Bone marrow (tissue), 2 donors: ENCODE results near the gene PHRF1.
"Not testable (repeated sequence)": the region's sequence is repeated elsewhere in the genome, so short reads cannot be mapped to it uniquely, and the experiment has no call there.

ENCODE experiments used
- DNase-seq, 2 donors: peaks; one replicate each; lab custom pipeline; 2025; lab: John Stamatoyannopoulos, UW

The PHRF1 gene

DNA sequence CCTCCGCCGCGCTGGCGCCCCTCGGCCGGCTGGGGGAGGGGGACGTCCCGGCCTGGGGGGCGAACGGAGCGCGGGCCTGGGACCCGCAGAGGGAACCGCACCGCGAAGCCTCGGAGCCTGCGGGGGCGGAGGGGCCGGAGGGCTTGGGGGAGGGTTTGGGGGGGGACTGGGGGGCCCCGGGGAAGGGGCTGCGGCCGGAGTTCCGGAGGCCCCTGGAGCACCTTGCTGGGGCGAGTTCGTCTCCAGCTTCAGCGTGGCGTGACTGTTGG is 51.0 kb downstream of the PHRF1 start:
- no peak for DNase-seq

DNA sequence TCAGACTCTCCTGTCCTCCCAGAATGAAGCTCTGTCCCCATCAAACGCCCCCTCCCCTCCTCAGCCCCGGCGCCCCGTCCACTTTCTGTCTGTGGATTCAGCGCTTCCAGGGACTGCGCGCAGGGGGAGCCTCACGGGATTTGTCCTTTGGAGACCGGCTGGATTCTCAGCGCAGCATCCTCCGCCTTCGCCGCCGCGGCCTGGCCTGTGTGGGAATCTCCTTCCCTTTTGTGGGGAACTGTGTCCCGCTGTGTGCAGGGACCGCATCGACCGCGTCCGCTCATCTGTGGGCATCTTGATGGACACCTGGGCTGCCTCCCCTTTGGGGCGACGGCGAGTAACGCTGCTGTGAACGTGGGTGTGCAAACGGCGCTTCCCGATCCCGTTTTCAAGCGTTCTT is 51.8 kb downstream of the PHRF1 start:
- no peak for DNase-seq

DNA sequence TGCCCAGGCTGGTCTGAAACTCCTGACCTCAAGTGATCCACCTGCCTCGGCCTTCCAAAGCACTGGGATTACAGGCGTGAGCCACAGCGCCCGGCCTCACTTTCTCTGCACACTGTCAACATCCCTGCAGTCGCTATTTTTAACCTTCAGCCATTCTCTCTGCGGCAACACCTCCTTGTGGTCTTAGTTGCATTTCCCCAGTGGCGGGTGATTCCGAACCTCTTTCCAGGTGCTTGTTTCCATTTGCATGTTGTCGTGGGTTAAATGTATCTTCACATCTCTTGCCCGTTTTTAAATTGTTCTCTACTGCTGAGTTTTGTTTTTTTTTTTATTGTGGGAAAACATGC is 52.9 kb downstream of the PHRF1 start:
- no peak for DNase-seq

DNA sequence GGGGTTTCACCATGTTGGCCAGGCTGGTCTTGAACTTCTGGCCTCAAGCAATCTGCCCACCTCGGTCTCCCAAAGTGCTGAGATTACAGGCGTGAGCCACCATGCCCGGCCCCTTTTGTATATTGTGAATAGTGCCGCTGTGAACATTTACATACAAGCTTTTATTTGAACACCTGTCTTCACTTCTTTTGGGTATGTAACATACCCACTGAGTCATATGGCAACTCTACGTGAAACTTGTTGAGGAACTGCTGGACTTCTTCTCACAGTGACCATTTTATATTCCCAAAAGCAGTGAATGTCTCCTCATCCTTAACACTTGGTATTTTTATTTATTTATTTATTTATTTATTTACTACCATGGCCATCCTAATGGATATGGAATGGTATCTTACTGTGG is 54.6 kb downstream of the PHRF1 start:
- DNase-seq = no peak

DNA sequence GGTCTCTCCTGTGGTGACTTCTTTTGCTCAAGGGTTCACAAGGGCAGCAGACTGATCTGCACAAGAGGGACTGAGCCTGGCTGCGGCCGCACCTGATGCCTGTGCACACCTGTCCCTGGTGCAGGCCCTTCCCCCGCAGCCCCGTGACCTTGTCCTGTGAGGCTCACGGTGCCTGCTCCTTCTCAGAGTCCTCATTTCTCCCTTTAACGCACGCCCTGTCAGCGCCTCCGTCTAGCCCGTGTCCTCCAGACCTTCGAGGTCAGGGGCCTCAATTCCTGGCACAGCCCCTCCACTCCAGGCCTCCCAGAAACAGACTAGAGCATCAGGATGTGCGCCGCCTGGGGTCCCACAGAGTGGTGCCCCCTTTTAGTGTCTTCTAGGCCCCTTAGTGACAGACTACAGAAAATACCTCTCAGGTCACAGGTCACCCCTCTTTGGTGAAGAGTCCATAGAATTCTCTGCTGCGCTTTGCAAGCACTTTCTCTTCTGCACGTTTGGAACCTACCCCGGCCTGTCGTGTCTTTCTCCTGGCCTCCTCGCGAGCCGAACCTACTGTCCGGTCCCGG is 59.8 kb downstream of the PHRF1 start:
- no peak for DNase-seq

DNA sequence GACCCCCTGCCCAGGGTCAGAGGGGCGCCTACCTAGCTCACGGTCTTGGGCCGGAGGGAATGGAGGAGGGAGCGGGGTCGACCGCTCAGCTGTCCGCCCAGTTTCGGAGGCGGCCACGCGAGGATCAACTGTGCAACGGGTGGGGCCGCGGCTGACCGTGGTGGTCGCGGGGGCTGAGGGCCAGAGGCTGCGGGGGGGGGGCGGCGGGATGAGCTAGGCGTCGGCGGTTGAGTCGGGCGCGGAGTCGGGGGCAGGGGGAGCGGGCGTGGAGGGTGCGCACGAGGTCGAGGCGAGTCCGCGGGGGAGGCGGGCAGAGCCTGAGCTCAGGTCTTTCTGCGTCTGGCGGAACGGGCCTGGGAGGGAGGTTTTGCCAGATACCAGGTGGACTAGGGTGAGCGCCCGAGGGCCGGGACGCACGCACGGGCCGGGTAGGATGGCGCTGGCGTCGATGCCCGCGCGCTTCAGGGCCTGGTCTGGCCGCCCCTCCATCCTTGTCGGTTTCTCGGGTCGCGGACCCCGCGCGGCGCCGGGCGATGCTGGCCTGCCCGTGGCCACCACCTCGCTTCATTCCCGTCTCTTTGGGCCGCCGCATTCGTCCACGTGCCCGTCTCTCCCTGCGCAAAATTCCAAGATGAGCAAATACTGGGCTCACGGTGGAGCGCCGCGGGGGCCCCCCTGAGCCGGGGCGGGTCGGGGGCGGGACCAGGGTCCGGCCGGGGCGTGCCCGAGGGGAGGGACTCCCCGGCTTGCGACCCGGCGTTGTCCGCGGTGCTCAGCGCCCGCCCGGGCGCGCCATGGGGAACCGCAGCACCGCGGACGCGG is 60.5 kb downstream of the PHRF1 start, which contains the start of gene DRD4:
Gene DRD4, plus strand, starts transcription at position 759 of the 822 bp plus-strand sequence. Its CDS starts 36 bp downstream, at position 795.
- no peak for DNase-seq

DNA sequence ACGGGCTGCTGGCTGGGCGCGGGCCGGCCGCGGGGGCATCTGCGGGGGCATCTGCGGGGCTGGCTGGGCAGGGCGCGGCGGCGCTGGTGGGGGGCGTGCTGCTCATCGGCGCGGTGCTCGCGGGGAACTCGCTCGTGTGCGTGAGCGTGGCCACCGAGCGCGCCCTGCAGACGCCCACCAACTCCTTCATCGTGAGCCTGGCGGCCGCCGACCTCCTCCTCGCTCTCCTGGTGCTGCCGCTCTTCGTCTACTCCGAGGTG is 61.0 kb downstream of the PHRF1 start:
- no peak for DNase-seq

DNA sequence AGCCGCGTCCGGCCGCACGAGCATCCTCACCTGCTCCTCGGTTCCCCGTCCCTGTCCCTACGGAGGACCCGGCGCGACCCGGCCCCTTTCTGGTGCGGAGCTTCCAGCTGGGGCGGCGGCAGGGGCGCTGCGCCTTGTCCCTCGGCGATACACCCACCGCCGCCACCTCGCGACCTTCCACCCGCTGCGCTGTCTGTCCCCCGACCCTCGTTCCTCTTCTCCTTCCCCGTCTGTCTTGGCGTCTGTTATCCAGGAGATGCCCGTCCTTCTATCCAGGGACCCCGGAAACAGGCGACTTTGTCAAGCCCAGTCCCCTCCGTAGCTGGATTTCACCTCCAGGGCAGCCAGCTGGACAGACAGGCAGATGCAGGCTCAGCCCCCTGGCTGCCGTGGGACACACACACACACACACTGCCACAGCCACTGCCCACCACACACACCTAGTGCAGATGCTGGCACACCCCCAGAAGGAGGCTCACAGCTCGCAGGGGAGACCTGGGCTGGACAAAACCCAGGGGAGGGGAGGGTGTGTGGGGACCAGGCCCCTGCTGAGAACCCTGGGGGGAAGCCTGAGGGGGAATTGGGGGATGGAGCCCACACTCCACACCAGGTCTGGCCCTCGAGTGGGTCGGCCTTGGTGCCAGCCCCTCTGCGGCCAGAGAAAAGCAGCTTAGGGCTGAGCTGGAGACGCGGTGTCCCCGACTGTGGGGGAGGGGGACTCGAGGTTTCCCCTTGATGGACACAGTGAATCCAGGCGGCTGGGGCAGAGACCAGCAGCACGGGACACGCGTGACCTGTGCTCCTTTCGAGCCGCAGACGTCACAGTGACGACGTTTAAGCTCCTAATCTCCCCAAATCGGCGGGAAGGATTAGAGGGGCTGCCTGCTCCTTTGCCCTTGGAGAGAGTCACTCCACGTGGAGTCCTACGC is 61.6 kb downstream of the PHRF1 start:
- DNase-seq = no peak

DNA sequence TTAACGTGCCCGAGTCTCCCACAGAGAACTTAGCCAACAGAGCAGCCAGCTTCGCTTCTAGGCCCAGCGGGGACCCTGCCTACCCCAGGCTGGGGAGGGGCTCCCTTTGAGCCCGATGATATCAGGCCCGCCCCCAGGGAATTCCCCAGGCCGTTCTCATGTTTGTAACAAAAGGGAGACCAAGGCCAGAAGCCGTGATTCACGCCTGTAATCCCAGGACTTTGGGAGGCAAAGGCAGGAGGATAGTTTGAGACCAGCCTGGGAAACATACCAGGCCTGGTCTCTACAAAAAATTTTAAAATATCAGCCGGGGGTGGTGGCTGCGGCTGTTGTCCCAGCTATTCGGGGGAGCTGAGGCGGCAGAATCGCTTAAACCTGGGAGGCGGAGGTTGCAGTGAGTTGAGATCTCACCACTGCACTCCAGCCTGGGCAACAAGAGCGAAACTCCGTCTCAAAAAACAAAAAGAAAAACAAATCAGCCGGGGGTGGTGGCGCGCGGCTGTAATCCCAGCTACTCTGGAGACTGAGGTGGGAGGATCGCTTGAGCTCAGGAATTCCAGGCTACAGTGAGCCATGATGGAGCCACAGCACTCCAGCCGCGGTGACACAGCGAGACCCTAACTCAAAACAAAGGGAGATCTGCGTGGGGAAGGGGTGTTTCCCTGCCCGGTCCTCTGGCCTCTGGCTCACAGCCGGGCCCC is 62.5 kb downstream of the PHRF1 start:
- DNase-seq = no peak

DNA sequence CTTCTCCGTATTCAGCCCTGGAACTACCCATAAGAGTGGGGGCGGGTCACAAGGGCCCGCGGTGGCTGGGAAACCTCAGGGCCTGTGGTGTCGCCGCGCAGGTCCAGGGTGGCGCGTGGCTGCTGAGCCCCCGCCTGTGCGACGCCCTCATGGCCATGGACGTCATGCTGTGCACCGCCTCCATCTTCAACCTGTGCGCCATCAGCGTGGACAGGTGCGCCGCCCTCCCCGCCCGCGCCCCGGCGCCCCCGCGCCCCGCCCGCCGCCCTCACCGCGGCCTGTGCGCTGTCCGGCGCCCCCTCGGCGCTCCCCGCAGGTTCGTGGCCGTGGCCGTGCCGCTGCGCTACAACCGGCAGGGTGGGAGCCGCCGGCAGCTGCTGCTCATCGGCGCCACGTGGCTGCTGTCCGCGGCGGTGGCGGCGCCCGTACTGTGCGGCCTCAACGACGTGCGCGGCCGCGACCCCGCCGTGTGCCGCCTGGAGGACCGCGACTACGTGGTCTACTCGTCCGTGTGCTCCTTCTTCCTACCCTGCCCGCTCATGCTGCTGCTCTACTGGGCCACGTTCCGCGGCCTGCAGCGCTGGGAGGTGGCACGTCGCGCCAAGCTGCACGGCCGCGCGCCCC is 63.2 kb downstream of the PHRF1 start:
- no peak for DNase-seq

DNA sequence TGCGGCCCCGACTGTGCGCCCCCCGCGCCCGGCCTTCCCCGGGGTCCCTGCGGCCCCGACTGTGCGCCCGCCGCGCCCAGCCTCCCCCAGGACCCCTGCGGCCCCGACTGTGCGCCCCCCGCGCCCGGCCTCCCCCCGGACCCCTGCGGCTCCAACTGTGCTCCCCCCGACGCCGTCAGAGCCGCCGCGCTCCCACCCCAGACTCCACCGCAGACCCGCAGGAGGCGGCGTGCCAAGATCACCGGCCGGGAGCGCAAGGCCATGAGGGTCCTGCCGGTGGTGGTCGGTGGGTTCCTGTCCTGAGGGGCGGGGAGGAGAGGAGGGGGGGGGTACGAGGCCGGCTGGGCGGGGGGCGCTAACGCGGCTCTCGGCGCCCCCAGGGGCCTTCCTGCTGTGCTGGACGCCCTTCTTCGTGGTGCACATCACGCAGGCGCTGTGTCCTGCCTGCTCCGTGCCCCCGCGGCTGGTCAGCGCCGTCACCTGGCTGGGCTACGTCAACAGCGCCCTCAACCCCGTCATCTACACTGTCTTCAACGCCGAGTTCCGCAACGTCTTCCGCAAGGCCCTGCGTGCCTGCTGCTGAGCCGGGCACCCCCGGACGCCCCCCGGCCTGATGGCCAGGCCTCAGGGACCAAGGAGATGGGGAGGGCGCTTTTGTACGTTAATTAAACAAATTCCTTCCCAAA is 63.9 kb downstream of the PHRF1 start:
- no peak for DNase-seq

DNA sequence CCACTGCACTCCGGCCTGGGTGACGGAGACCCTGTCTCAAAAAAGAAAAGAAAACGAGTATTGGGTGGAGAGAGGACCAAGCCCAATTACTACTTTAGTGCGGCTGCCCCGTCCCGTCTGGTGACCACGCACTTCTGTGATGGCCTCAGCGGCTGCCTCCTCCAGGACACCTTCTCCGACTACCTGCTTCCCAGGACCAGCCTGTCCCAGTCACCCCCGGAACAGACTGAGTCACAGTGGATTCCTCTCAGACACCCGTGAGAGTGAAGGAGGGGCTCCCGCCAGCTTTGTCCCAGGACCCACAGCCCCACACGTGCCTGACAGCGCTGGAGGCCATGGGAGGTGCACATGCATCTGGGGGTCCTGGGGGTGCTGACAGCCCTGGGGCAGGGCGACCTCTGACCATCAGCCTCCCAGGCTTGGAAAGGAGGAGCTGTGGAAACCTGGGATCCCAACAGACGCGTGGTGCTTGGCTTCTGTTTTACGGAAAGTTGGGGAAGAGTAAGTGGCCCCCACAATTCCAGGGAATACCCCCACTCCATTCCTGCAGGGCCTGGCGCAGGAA is 65.6 kb downstream of the PHRF1 start:
- no peak for DNase-seq

DNA sequence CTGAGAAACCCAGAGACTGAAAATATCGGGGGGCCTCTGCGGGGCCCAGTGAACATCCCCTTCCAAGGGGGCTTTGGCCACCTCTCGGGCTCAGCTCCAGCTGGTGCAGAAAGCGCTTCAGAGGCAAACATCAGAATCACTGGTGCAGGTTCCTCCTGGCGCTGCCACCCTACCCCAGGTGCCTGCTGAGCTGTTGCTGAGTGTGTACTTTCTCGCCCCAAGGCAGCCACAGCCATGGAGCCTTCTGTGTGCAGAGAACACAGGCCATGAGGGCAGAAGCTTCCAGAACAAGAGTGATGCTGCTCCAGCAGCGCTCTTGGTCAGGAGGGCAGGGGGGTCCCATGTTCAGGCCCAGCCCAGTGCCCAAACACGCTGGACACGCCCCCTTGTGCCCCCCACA is 67.1 kb downstream of the PHRF1 start:
- DNase-seq = no peak

DNA sequence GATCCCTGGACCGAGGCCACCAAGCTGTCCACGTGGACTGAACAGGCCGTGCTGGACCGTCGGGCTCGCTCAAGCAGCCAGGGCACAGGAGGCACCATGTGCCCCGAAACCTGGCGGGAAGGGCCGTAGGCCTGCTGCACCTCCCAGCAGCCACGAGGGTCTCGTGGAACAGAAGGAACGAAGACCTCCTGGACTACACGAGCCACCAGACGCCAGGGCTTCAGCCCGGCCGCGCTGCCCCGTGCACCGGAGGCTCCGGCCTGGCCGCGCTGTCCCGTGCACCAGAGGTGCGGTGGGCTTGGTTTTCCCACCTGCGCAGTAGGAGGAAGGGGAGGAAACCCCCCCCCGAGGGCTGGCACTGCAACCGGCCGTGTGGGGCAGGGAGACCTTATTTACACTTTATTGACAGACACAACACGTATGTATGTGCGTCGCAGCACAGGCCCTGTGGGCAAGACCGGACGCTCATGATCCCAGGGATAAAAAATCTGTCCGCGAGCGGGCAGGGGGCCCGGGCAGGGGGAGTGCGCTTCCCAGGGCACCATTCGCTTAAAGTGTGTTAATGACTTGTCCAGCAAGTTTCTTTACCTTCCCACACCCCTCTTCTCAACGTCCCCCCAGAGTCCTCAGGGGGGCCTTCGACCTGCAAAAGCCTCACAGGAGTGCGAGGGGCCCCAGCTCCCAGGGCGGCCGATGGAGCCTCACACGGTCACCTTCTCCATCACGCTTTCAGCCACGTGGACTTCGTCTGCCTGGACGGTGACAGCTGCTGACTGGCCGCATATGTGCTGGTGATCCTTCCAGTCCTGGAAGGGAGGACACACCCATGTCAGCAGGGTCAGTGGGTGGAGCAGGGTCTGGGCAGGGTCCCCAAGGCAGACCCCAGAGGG is 67.8 kb downstream of the PHRF1 start:
- no peak for DNase-seq

DNA sequence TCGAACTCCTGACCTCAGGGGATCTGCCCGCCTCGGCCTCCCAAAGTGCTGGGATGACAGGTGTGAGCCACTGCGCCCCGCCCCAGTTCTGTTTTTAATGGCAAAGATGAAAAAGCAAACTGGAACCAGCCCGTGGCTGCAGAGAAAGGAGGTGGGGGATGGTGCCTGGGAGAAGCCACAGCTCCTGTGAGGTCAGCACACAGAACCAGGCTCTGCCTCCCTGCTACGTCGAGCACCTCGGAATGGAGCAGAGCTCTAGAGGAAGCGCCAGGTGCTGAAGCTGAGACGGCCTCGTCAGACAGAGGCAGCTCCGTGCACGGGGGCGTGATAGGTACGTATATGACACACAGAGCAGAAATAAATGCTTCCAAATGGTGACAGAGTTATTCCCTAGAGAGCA is 69.3 kb downstream of the PHRF1 start:
- DNase-seq = no peak

DNA sequence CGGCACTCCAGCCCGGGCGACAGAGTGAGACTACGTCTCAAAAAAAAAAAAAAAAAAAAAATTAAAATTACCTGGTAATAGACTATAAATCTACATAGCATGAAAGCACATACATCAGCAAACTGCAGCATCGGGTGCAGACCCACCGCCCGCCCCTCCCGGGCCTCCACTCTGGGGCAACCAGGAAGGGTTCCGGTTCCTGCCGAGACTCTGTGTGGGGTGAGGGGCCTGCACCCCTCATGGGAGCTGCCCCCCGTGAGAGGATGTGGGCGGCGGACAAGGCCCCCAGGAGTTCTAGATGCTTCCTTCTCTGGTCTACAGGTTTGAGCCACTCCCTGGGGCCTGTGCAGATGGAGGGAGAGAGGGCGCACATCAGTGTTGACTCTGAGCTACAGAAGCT is 69.9 kb downstream of the PHRF1 start:
- DNase-seq = no peak

DNA sequence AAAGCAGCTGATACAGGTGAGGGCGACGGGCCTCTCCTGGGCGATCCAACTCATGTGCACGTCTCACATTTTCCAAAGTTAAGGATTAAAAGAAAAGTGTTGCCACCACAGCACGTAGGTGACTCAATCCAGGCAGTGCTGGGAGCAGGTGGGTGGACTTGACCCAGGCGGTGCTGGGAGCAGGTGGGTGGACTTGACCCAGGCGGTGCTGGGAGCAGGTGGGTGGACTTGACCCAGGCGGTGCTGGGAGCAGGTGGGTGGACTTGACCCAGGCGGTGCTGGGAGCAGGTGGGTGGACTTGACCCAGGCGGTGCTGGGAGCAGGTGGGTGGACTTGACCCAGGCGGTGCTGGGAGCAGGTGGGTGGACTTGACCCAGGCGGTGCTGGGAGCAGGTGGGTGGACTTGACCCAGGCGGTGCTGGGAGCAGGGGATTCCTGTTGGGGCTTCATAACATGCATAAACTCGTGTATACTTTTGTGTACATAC is 71.4 kb downstream of the PHRF1 start:
- DNase-seq = not testable (repeated sequence)

DNA sequence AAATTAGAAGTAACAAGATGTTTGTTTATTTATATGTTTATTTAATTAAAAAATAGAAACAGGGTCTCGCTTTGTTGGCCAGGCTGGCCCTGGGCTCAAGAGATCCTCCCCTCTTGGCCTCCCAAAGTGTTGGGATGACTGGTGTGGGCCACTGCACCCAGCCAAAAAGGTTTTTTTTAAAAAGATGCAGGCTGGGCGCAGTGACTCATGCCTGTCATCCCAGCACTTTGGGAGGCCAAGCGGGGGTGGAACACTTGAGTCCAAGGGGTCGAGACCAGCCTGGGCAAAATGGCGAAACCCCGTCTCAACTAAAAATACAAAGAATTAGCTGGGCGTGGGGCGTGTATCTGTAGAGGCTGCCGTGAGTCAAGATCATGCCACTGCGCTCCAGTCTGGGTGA is 74.2 kb downstream of the PHRF1 start:
- no peak for DNase-seq

DNA sequence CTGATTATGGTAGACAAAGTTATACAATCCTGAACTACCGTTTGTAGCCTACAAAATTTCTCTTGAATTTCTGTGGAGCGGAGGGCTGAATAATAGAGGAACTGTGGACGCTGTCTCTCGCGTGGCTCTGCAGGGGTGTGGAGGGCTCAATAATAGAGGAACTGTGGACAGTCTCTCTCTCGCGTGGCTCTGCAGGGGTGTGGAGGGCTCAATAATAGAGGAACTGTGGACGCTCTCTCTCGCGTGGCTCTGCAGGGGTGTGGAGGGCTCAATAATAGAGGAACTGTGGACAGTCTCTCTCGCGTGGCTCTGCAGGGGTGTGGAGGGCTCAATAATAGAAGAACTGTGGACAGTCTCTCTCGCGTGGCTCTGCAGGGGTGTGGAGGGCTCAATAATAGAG is 76.9 kb downstream of the PHRF1 start:
- DNase-seq = not testable (repeated sequence)

DNA sequence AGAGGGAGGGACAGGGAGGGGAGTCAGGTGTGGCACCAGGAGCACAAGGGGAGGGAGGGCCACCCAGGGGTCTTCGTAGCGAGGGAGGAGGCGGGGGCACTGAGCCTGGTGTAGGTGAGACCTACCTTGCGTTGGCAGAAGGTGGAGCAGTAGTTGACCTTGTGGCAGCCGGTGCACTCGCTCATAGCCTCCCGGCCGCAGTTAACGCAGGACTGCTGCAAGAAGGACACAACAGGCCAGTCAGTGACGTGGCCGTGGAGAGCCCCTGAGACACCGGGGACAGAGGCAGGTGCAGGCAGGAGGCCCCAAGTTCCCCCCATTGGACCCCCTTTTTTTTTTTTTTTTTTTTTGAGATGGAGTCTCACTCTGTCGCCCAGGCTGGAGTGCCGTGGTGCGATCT is 77.6 kb downstream of the PHRF1 start:
- no peak for DNase-seq
